ENCODE results near the gene EXOSC10.

EXOSC10 gene

GRCh38 chr1:11070876-11071275, 28.8 kb downstream of the EXOSC10 start (continued):
- TF ChIP-seq ZBTB10 (tag by site-specific recombination; IDR thresholded peaks at IDR 0.05): no peak
- no peak for TF ChIP-seq ZFP3 (tag by site-specific recombination; IDR thresholded peaks at IDR 0.05; ENCODE audit: low read depth)
- no peak for TF ChIP-seq INSM2 (tag by site-specific recombination; IDR thresholded peaks at IDR 0.05)
- no peak for TF ChIP-seq ZNF18 (tag by site-specific recombination; IDR thresholded peaks at IDR 0.05)
- TF ChIP-seq ATF2 (tag by site-specific recombination; IDR thresholded peaks at IDR 0.05; ENCODE audit: low read depth): no peak
- no peak for TF ChIP-seq GFI1B (tag by site-specific recombination; IDR thresholded peaks at IDR 0.05)
- no peak for TF ChIP-seq ZNF747 (tag by site-specific recombination; IDR thresholded peaks at IDR 0.05)

- no peak for TF ChIP-seq ZNF19 (tag by site-specific recombination; IDR thresholded peaks at IDR 0.05; ENCODE audit: low read depth)
- Histone ChIP-seq H3K27ac (ENCODE audit: extremely low read depth, low read depth, low read length) (no peak overlapping the region), H3K4me3 (ENCODE audit: low read depth, low read length) (no peak overlapping the region), H3K4me1 (ENCODE audit: control insufficient read depth, insufficient read depth, low read length) (no peaks in the 10 kb centered on the region), H3K9me3 (ENCODE audit: control insufficient read depth, insufficient read depth, low read depth, low read length) (no peaks in the 10 kb centered on the region), H3K36me3 (ENCODE audit: control insufficient read depth in 2 of 2, insufficient read depth in 1 of 2, low read length in 2 of 2) (peaks cover 56 to 95% of the 10 kb centered on the region in 2 experiments)
- ChIA-PET POLR2A (interaction anchor here (3.2 kb wide), 1 partner anchor 8 kb away, joined by 12 read pairs; the partner anchor contains the start of gene SRM), CTCF (no interaction called here)
Measured at GRCh38 chr1:11068600-11069473, 30.8 kb downstream of the EXOSC10 start.

GRCh38 chr1:11067716-11068599, 31.7 kb downstream of the EXOSC10 start:
- TF ChIP-seq ZNF423 (tag by site-specific recombination; IDR thresholded peaks at IDR 0.05) (no peak), ZNF785 (tag by site-specific recombination; IDR thresholded peaks at IDR 0.05) (no peak), PRDM6 (tag by site-specific recombination; IDR thresholded peaks at IDR 0.05) (no peak), ZNF701 (tag by site-specific recombination; IDR thresholded peaks at IDR 0.05) (no peak), KLF16 (tag by site-specific recombination; IDR thresholded peaks at IDR 0.05) (no peak), ZBTB7A (tag by site-specific recombination; IDR thresholded peaks at IDR 0.05; ENCODE audit: low read depth) (no peak), ZNF692 (tag by site-specific recombination; IDR thresholded peaks at IDR 0.05) (no peak)
- H3K36me3 ChIP-seq (ENCODE audit: control insufficient read depth in 2 of 2, insufficient read depth in 1 of 2, low read length in 2 of 2): peaks cover 47 to 95% of the 10 kb centered on the region in 2 experiments
- H3K27ac ChIP-seq (ENCODE audit: extremely low read depth, low read depth, low read length): no peak overlapping the region
- no peaks in the 10 kb centered on the region for H3K4me1 ChIP-seq (ENCODE audit: control insufficient read depth, insufficient read depth, low read length)
- ChIA-PET POLR2A (no interaction called here), CTCF (no interaction called here)
- no peak overlapping the region for H3K4me3 ChIP-seq (ENCODE audit: low read depth, low read length)
- H3K9me3 ChIP-seq (ENCODE audit: control insufficient read depth, insufficient read depth, low read depth, low read length): no peaks in the 10 kb centered on the region

Data from HEK293 (cell line).